Measurements from ENCODE around the gene TCP11L2. TPM values are rescaled to one million over a fixed set of nuclear protein-coding genes. Genes with fewer than 3 reads are reported as not detected.
"Not testable (repeated sequence)": the region's sequence is repeated elsewhere in the genome, so short reads cannot be mapped to it uniquely, and the experiment has no call there.

The TCP11L2 gene
- total RNA-seq, 4 donors from 2014 or later = 55.5 to 81.4 (median 72.7) TPM

DNA sequence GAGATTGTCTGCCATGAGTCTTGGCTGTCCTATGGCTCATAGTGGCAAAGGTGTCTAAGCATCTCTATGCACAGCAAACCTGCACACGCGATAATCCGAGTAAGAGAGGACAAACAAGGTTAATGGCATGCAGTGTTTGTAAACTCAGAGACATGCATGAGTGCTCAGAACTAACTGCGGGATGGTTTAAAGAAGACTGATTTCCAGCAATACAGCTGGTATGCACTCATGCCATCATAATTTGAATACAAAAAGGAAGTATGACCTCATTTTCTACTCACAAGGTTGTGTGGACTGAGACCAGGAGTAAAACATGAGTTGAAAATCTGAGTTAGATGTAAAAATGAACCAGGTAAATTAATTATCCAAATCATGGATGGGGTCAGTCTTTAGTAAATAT is 16.6 kb upstream of the TCP11L2 start:
- intact Hi-C loops (cut with DNase I; ENCODE audit: low total_unique reads) = loop anchor here (10.0 kb wide), 1 partner anchor 61 kb away; no protein-coding TSS in a partner anchor
- TF ChIP-seq POLR2A (IDR thresholded peaks at IDR 0.05) = no peak
- TF ChIP-seq, protein P1, sequence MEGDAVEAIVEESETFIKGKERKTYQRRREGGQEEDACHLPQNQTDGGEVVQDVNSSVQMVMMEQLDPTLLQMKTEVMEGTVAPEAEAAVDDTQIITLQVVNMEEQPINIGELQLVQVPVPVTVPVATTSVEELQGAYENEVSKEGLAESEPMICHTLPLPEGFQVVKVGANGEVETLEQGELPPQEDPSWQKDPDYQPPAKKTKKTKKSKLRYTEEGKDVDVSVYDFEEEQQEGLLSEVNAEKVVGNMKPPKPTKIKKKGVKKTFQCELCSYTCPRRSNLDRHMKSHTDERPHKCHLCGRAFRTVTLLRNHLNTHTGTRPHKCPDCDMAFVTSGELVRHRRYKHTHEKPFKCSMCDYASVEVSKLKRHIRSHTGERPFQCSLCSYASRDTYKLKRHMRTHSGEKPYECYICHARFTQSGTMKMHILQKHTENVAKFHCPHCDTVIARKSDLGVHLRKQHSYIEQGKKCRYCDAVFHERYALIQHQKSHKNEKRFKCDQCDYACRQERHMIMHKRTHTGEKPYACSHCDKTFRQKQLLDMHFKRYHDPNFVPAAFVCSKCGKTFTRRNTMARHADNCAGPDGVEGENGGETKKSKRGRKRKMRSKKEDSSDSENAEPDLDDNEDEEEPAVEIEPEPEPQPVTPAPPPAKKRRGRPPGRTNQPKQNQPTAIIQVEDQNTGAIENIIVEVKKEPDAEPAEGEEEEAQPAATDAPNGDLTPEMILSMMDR (IDR thresholded peaks at IDR 0.05) = no peak
- no peak overlapping the region for H3K4me3 ChIP-seq (ENCODE audit: low read depth, poor library complexity, severe bottlenecking)
- 80 to 85% methylated on average over 4 of the region's 4 CpGs for WGBS, 2 donors
- peak in 1 of 2 donors; percentile 6 for DNase-seq (ENCODE audit: low spot score in 2 of 2)

DNA sequence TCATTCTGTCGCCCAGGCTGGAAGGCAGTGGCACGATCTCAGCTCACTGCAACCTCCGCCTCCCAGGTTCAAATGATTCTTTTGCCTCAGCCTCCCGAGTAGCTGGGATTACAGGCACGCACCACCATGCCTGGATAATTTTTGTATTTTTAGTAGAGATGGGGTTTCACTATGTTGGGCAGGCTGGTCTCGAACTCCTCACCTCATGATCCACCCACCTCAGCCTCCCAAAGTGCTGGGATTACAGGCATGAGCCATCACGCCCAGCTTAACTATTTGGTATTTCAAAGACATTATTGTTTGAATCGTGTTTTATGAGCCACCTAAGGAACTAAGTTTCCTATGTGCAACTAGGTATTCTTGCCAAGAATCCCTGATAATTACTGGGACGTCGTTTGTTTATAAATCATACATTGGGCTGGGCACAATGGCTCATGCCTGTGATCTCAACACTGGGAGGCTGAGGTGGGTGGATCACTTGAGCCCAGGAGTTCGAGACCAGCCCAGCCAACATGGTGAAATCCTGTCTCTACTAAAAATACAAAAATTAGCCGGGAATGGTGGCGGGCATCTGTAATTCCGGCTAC is 15.9 kb upstream of the TCP11L2 start:
- not testable (repeated sequence) for H3K4me3 ChIP-seq (ENCODE audit: low read depth, poor library complexity, severe bottlenecking)
- 75 to 78% methylated on average over 14 of the region's 14 CpGs for WGBS, 2 donors
- intact Hi-C loops (cut with DNase I; ENCODE audit: low total_unique reads) = loop anchor here (10.0 kb wide), 1 partner anchor 62 kb away; no protein-coding TSS in a partner anchor
- DNase-seq (ENCODE audit: low spot score in 2 of 2) = peak in 1 of 2 donors; percentile 12

DNA sequence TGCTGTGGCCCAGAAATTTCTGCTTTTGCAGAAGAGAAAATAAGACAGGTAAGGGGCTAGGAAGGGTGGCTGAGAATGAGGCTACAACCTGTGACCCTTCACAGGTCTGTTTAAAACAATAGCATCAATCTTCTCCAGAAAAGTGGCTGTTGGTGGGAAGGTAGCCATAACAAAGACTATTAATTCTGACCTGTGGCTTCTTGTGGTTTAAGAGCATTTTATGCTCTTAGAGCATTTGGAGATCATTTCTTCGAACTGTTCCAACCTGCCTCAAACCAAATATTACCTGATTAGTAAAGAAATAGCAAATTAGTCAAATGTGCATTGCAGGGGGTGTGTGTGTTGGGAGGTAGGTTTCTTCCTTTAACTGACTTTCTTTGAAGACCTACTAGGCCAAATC is 15.2 kb upstream of the TCP11L2 start:
- H3K4me3 ChIP-seq (ENCODE audit: low read depth, poor library complexity, severe bottlenecking) = no peak overlapping the region
- intact Hi-C loops (cut with DNase I; ENCODE audit: low total_unique reads) = loop anchor here (10.0 kb wide), 1 partner anchor 63 kb away; no protein-coding TSS in a partner anchor
- TF ChIP-seq, protein P1 (IDR thresholded peaks at IDR 0.05) = no peak
- TF ChIP-seq POLR2A (IDR thresholded peaks at IDR 0.05) = no peak
- 68 to 79% methylated on average over 1 of the region's 1 CpG for WGBS, 2 donors
- peak in 1 of 2 donors; percentile 8 for DNase-seq (ENCODE audit: low spot score in 2 of 2)

DNA sequence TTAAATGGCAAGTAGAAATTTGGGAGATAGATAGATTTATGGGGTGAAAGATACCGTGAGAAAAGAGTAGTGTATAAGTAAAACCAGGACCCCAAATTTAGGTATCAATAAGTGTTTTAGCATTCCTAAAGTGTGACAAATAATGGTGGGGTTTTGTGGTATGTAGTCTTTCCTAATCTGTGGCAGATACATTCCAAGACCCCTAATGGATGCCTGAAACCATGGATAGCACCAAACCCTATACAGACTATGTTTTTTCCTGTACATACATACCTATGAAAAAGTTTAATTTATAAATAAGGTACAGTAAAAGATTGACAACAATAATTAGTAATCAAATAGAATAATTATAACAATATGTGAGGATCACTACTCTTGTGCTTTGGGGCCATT is 14.4 kb upstream of the TCP11L2 start:
- 66 to 78% methylated on average over 1 of the region's 1 CpG for WGBS, 2 donors
- intact Hi-C loops (cut with DNase I; ENCODE audit: low total_unique reads) = loop anchor here (10.0 kb wide), 1 partner anchor 63 kb away; no protein-coding TSS in a partner anchor
- no peak for DNase-seq (ENCODE audit: low spot score in 2 of 2)
- TF ChIP-seq POLR2A (IDR thresholded peaks at IDR 0.05) = no peak
- TF ChIP-seq, protein P1 (IDR thresholded peaks at IDR 0.05) = no peak
- no peak overlapping the region for H3K4me3 ChIP-seq (ENCODE audit: low read depth, poor library complexity, severe bottlenecking)

DNA sequence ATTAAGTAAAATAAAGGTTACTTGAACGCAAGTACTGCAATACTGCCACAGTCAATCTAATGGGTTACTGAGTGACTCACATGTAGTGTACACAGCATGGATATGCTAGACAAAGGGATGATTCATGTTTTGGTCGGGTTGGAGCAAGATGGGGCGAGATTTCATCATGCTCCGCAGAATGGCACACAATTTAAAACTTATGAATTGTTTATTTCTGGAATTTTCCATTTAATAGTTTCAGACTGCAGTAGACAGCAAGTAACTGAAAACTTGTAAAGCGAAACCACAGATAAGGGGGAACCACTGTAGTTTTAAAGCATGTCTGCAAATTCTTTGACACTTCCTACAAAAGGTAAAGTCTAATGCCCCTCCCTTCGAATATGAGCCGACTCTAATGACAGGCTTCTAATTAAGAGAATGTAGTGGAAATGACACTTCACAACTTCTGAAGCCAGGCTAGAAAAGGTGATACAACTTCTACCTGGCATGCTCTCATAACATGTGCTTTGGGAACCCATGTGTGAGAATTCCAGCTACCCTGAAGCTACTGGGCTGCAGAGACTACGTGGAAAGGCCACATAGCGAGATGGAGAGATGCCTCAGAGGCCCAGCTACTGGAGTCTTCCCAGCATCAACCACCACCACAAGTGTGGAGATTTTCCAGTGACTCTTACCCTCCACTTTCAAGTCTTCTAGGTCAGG is 13.9 kb upstream of the TCP11L2 start:
- intact Hi-C loops (cut with DNase I; ENCODE audit: low total_unique reads) = loop anchor here (10.0 kb wide), 1 partner anchor 64 kb away; no protein-coding TSS in a partner anchor
- DNase-seq (ENCODE audit: low spot score in 2 of 2) = peak in 1 of 2 donors; percentile 40
- H3K4me3 ChIP-seq (ENCODE audit: low read depth, poor library complexity, severe bottlenecking) = no peak overlapping the region
- no peak for TF ChIP-seq POLR2A (IDR thresholded peaks at IDR 0.05)
- TF ChIP-seq, protein P1 (IDR thresholded peaks at IDR 0.05) = no peak
- WGBS, 2 donors = 36 to 44% methylated on average over 9 of the region's 9 CpGs

DNA sequence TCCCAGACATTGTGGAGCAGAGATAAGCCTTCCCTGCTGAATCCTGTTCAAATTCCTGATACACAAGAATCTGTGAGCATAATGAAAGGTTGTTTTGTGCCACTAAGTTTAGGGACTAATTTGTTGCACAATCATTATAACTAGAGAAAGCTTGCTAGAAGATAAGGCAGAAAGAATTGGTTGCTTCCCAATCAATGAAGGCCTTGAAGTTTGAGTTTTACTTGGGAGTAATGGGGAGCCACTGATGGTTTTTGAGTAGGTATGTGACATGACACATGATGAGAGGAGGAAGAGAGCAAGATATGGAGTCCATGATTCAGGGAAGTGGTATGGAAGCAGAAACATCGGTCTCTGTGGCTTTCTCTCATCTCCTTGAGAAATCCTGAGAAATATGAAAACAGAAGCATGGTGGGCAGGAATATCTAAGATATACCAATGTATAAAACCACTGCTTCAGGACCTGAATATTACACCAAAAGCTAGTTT is 13.3 kb upstream of the TCP11L2 start:
- 93% methylated on average over 1 of the region's 1 CpG for WGBS, 2 donors
- TF ChIP-seq, protein P1 (IDR thresholded peaks at IDR 0.05) = no peak
- TF ChIP-seq POLR2A (IDR thresholded peaks at IDR 0.05) = no peak
- intact Hi-C loops (cut with DNase I; ENCODE audit: low total_unique reads) = loop anchor here (10.0 kb wide), 1 partner anchor 64 kb away; no protein-coding TSS in a partner anchor
- DNase-seq (ENCODE audit: low spot score in 2 of 2) = peak in 1 of 2 donors; percentile 9
- no peak overlapping the region for H3K4me3 ChIP-seq (ENCODE audit: low read depth, poor library complexity, severe bottlenecking)
